IMR-90 (cell line): ENCODE measurements around the gene CERS6. TPM values are rescaled to one million over a fixed set of nuclear protein-coding genes. Genes with fewer than 3 reads are reported as not detected.

Experiments
- ATAC-seq: fragments of 200-7000 bp; cut with Tn5 transposase; 2 replicates; pipeline ENCODE4 v1.9.1; 2020; ENCODE audit warnings: low read depth, mild to moderate bottlenecking, moderate library complexity
- BruUV-seq: library from RNA; stranded (reverse); fragments of 400-500 nt; replicated peaks from 2 replicates; lab custom pipeline; 2021; lab: Mats Ljungman, UMichigan
- CTCF ChIA-PET: fragments of 300-600 bp; formaldehyde crosslinking; extraction: SDS; loops from one replicate; lab custom pipeline; 2021; ENCODE audit warnings: antibody characterized with exemption; lab: Yijun Ruan, JAX
- POLR2A ChIA-PET: fragments of 300-600 bp; sonication (Branson Sonifier 250); formaldehyde crosslinking; loops from one replicate; lab custom pipeline; 2022; ENCODE audit warnings: antibody characterized with exemption; ENCODE audit not compliant: unreplicated experiment; lab: Charles Lee
- DNase-seq: peaks from one replicate; pipeline ENCODE4 v3.0.0; 2013
- H2AFZ ChIP-seq: replicated peaks from 2 replicates; pipeline ENCODE3; 2013; ENCODE audit warnings: low read length, mild to moderate bottlenecking; ENCODE audit not compliant: poor library complexity
- H2AK5ac ChIP-seq: 2 replicates; pipeline ENCODE4 v1.6.1; 2013; ENCODE audit warnings: low read depth, low read length, inconsistent platforms
- H2AK9ac ChIP-seq: replicated peaks from 2 replicates; pipeline ENCODE3; 2013; ENCODE audit warnings: mild to moderate bottlenecking, low read depth, low read length, moderate library complexity; ENCODE audit not compliant: poor library complexity
- H2BK120ac ChIP-seq: 2 replicates; pipeline ENCODE4 v1.6.1; 2013; ENCODE audit warnings: low read depth, low read length, inconsistent platforms
- H2BK15ac ChIP-seq: 3 replicates; pipeline ENCODE4 v1.6.1; 2013; ENCODE audit warnings: low read depth, low read length, inconsistent platforms
- H2BK20ac ChIP-seq: 2 replicates; pipeline ENCODE4 v1.6.1; 2013; ENCODE audit warnings: low read depth, mild to moderate bottlenecking, inconsistent platforms, low read length, moderate library complexity
- H2BK5ac ChIP-seq: 2 replicates; pipeline ENCODE4 v1.6.1; 2013; ENCODE audit warnings: mild to moderate bottlenecking, low read depth, low read length, inconsistent platforms; ENCODE audit not compliant: poor library complexity, severe bottlenecking
- H3K14ac ChIP-seq: replicated peaks from 2 replicates; pipeline ENCODE4 v1.6.1; 2013; ENCODE audit warnings: low read depth, low read length, inconsistent platforms
- H3K18ac ChIP-seq: 2 replicates; pipeline ENCODE4 v1.6.1; 2013; ENCODE audit warnings: low read depth, low read length, control low read depth
- H3K23ac ChIP-seq: 2 replicates; pipeline ENCODE4 v1.6.1; 2013; ENCODE audit warnings: low read depth, low read length, inconsistent platforms
- H3K27ac ChIP-seq: 2 replicates; pipeline ENCODE4 v1.5.1; 2013; ENCODE audit warnings: mild to moderate bottlenecking, control low read depth, low read length; ENCODE audit not compliant: insufficient read depth
- H3K27me3 ChIP-seq: 2 replicates; pipeline ENCODE4 v1.6.1; 2013; ENCODE audit warnings: low read length; ENCODE audit not compliant: control insufficient read depth, insufficient read depth
- H3K36me3 ChIP-seq: 2 replicates; pipeline ENCODE4 v1.6.1; 2013; ENCODE audit warnings: low read length, mixed read lengths; ENCODE audit not compliant: control insufficient read depth, insufficient read depth
- H3K4ac ChIP-seq: 2 replicates; pipeline ENCODE4 v1.6.1; 2013; ENCODE audit warnings: low read depth, low read length, inconsistent platforms
- H3K4me1 ChIP-seq: 2 replicates; pipeline ENCODE4 v1.6.1; 2013; ENCODE audit warnings: low read length, mixed read lengths; ENCODE audit not compliant: control insufficient read depth, insufficient read depth
- H3K4me2 ChIP-seq: 2 replicates; pipeline ENCODE4 v1.6.1; 2013; ENCODE audit warnings: low read depth, mild to moderate bottlenecking, control low read depth, low read length, moderate library complexity
- H3K4me3 ChIP-seq: 2 replicates; pipeline ENCODE4 v1.5.1; 2013; ENCODE audit warnings: low read depth, mild to moderate bottlenecking, control low read depth, low read length, moderate library complexity; ENCODE audit not compliant: insufficient read depth
- H3K56ac ChIP-seq: 2 replicates; pipeline ENCODE4 v1.6.1; 2013; ENCODE audit warnings: low read length, inconsistent platforms; ENCODE audit not compliant: insufficient read depth; ENCODE audit errors: extremely low read depth
- H3K79me1 ChIP-seq, 2 experiments: 2 replicates each; pipeline ENCODE4 v1.6.1; 2013; ENCODE audit warnings: low read length in 2 of 2, inconsistent platforms in 1 of 2, low read depth in 1 of 2
- H3K9ac ChIP-seq: 2 replicates; pipeline ENCODE4 v1.6.1; 2013; ENCODE audit warnings: low read depth, low read length, control low read depth
- H3K9me1 ChIP-seq: 2 replicates; pipeline ENCODE4 v1.6.1; 2013; ENCODE audit warnings: low read length, inconsistent platforms; ENCODE audit not compliant: insufficient read depth
- H3K9me3 ChIP-seq: 2 replicates; pipeline ENCODE4 v1.6.1; 2013; ENCODE audit warnings: low read length; ENCODE audit not compliant: control insufficient read depth, insufficient read depth
- H4K20me1 ChIP-seq: 2 replicates; pipeline ENCODE4 v1.6.1; 2013; ENCODE audit warnings: low read length, inconsistent platforms; ENCODE audit not compliant: insufficient read depth
- H4K5ac ChIP-seq: 2 replicates; pipeline ENCODE4 v1.6.1; 2013; ENCODE audit warnings: mild to moderate bottlenecking, low read depth, low read length, control low read depth
- H4K8ac ChIP-seq, 2 experiments: 2 replicates each; pipeline ENCODE4 v1.6.1; 2013; ENCODE audit warnings: low read depth in 2 of 2, low read length in 2 of 2, control low read depth in 1 of 2, inconsistent platforms in 1 of 2
- H4K91ac ChIP-seq: 2 replicates; pipeline ENCODE4 v1.6.1; 2013; ENCODE audit warnings: low read depth, low read length, inconsistent platforms; ENCODE audit not compliant: insufficient read depth
- BHLHE40 ChIP-seq: fragments of 150-350 bp; IDR thresholded peaks from 2 replicates; pipeline ENCODE4 v1.6.1; 2016; ENCODE audit warnings: mild to moderate bottlenecking, low read depth, low read length
- WGBS, 2 experiments: methylation state at CpG; one replicate each; pipeline versions ENCODE4 v1.1.5 to v1.1.7; 2013; ENCODE audit warnings: missing lambda C conversion rate in 2 of 2; ENCODE audit not compliant: insufficient read length in 1 of 2; ENCODE audit errors: extremely low coverage in 2 of 2; 5-methylcytosine and 5-hydroxymethylcytosine counted together
- dilution Hi-C: fragments of 300-500 bp; cut with HindIII; formaldehyde crosslinking; loops from one replicate; pipeline ENCODE4 v1.14.3; 2018; ENCODE audit warnings: low sequenced_read_pairs; ENCODE audit not compliant: unreplicated experiment
- in situ Hi-C: fragments of 300-500 bp; cut with MboI; formaldehyde crosslinking; loops from 3 replicates; pipeline ENCODE4 v1.14.3; 2019; ENCODE audit warnings: low sequenced_read_pairs, inconsistent platforms, mixed read lengths
- intact Hi-C: fragments of 100-400 bp; cut with micrococcal nuclease; formaldehyde crosslinking; loops from 2 replicates; pipeline ENCODE4 v1.10.0; 2022
- polyA plus RNA-seq, 3 experiments: library from polyadenylated mRNA; depleted of rRNA; stranded (reverse); fragments of >200 nt; gene quantifications; 2 replicates each; pipeline ENCODE4 v1.2.3, GENCODE V29; 2012; ENCODE audit warnings: low replicate concordance in 1 of 3
- total RNA-seq: library from RNA; depleted of rRNA; stranded (reverse); fragments of >200 nt; gene quantifications from 2 replicates; pipeline ENCODE4 v1.2.3, GENCODE V29; 2012
- TF ChIP-seq, protein P1 (sequence below): fragments of 150-350 bp; IDR thresholded peaks from 2 replicates; pipeline ENCODE4 v1.6.1; 2017; ENCODE audit warnings: mild to moderate bottlenecking, antibody characterized with exemption, low read length, low read depth

CERS6 gene
- total and polyA plus RNA-seq, 2 of the 4 experiments (the other 2 are of a cell fraction), result 2.1 to 5.7 TPM

DNA sequence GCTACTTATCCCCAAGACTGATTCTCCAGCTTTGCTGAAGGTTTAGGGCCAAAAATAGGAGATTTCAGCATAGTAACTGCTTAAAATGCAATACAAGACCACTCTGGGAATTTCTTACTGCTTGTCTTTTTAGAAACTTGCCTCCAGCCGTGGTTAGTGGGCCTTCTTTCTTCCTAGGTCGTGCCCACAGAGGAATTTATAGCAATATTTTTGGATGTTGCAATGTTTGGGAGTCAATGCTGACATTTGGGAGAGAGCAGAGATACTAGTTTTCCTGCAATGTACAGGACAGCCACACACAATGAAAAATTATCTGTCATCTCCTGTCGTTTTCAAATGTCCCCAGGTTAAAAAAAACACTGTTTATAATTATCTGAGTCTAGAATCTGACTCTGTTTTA lies 25.6 kb upstream of the CERS6 start:
- Histone ChIP-seq H3K4ac (no peak overlapping the region), H3K56ac (no peak overlapping the region), H3K9me1 (no peaks in the 10 kb centered on the region), H3K9me3 (no peaks in the 10 kb centered on the region), H2BK20ac (no peak overlapping the region), H3K14ac (no peak overlapping the region), H3K4me2 (no peak overlapping the region), H2AK9ac (no peak overlapping the region), H4K91ac (no peak overlapping the region), H3K9ac (no peak overlapping the region), H4K20me1 (no peaks in the 10 kb centered on the region), H3K23ac (no peak overlapping the region), H2AFZ (no peak overlapping the region), H3K36me3 (no peaks in the 10 kb centered on the region), H4K8ac (no peak overlapping the region), H2BK120ac (no peak overlapping the region), H2BK5ac (no peak overlapping the region), H4K5ac (no peak overlapping the region), H2AK5ac (no peak overlapping the region), H3K18ac (no peak overlapping the region), H3K4me1 (no peaks in the 10 kb centered on the region), H3K4me3 (no peak overlapping the region), H3K27me3 (peaks cover 2% of the 10 kb centered on the region; the same call in 1 of the 2 replicates), H2BK15ac (no peak overlapping the region), H3K79me1 (no peaks in the 10 kb centered on the region), H3K27ac (no peak overlapping the region)
- in situ Hi-C loops (no loop called here), dilution Hi-C loops (no loop called here), intact Hi-C loops (no loop called here)
- ChIA-PET POLR2A (no interaction called here), CTCF (no interaction called here)
- WGBS, 2 experiments, result no CpG with 5 or more reads among the region's 3 CpGs
- TF ChIP-seq, protein P1, sequence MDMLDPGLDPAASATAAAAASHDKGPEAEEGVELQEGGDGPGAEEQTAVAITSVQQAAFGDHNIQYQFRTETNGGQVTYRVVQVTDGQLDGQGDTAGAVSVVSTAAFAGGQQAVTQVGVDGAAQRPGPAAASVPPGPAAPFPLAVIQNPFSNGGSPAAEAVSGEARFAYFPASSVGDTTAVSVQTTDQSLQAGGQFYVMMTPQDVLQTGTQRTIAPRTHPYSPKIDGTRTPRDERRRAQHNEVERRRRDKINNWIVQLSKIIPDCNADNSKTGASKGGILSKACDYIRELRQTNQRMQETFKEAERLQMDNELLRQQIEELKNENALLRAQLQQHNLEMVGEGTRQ, result no peak
- no peak for TF ChIP-seq BHLHE40
- no peak for DNase-seq
- no TSS peak for BruUV-seq
- no peak for ATAC-seq
